Breast epithelium (tissue), 3 donors: Measurements from ENCODE around the gene FRMPD4.

ENCODE experiments used
- POLR2A ChIP-seq: fragments of 450-650 bp; IDR thresholded peaks from one replicate; pipeline ENCODE4 v1.6.1; 2016; ENCODE audit warnings: antibody characterized with exemption, mild to moderate bottlenecking, moderate library complexity
- POLR2AphosphoS5 ChIP-seq, 3 donors: sonication (generic); formaldehyde crosslinking; IDR thresholded peaks; one replicate each; pipeline ENCODE4 v1.6.1; 2017; ENCODE audit warnings: antibody characterized with exemption in 3 of 3
- TF ChIP-seq, protein P1 (sequence below), 3 donors: fragments of 450-650 bp; IDR thresholded peaks; one replicate each; pipeline ENCODE4 v1.5.1; 2016 to 2017; ENCODE audit warnings: antibody characterized with exemption in 3 of 3, mild to moderate bottlenecking in 3 of 3, moderate library complexity in 3 of 3

- TF ChIP-seq POLR2AphosphoS5 (IDR thresholded peaks at IDR 0.05) (no peak), POLR2A (no peak)
- TF ChIP-seq, protein P1, sequence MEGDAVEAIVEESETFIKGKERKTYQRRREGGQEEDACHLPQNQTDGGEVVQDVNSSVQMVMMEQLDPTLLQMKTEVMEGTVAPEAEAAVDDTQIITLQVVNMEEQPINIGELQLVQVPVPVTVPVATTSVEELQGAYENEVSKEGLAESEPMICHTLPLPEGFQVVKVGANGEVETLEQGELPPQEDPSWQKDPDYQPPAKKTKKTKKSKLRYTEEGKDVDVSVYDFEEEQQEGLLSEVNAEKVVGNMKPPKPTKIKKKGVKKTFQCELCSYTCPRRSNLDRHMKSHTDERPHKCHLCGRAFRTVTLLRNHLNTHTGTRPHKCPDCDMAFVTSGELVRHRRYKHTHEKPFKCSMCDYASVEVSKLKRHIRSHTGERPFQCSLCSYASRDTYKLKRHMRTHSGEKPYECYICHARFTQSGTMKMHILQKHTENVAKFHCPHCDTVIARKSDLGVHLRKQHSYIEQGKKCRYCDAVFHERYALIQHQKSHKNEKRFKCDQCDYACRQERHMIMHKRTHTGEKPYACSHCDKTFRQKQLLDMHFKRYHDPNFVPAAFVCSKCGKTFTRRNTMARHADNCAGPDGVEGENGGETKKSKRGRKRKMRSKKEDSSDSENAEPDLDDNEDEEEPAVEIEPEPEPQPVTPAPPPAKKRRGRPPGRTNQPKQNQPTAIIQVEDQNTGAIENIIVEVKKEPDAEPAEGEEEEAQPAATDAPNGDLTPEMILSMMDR (IDR thresholded peaks at IDR 0.05) = no peak
Observed at GRCh38 chrX:12153317-12153716, 15.0 kb downstream of the FRMPD4 start.
